ENCODE data around the gene CHRM1. TPM values are rescaled to one million over a fixed set of nuclear protein-coding genes. Genes with fewer than 3 reads are reported as not detected.
A peak's percentile ranks its signal among the peaks of the same experiment; 100 is the strongest.

The CHRM1 gene
- total and polyA plus RNA-seq, 9 donors: 0.04 to 0.87 (median 0.15) TPM; not detected in 3

DNA sequence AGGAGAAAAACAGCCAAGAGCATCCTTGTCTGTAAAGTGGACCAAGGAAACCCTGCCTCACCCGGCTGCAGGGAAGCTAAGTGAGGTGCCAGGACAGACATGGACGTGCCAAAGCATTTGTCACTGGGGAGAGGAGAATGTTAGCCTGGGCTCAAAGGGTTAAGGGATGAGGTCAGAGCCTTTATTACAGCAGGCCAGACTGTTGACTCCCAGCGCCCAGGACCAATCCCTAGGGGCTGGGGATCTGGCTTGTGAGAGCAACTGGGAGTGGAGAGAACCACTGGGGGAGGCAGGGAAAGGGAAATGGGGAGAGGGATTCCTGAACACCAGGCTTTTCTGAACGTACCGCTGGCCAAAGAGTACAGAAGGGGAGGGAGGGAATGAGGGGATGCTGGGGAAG, 2.6 kb downstream of the CHRM1 start:
- Histone ChIP-seq H3K27ac (ENCODE audit: low read length) (no peak overlapping the region), H3K36me3 (ENCODE audit: control insufficient read depth, insufficient read depth, low read length) (no peaks in the 10 kb centered on the region), H3K9me3 (replicated peaks; ENCODE audit: control insufficient read depth, low read depth, low read length) (no peaks in the 10 kb centered on the region), H3K4me1 (ENCODE audit: control insufficient read depth, insufficient read depth, low read length) (peaks cover 13% of the 10 kb centered on the region), H3K4me3 (ENCODE audit: low read length) (no peak overlapping the region), H3K27me3 (ENCODE audit: control insufficient read depth, insufficient read depth, low read length) (peaks cover 44% of the 10 kb centered on the region)
- no peak for DNase-seq
- WGBS (ENCODE audit: insufficient coverage): 9% methylated on average over 5 of the region's 5 CpGs

- Histone ChIP-seq H3K36me3 (ENCODE audit: control insufficient read depth, insufficient read depth, low read length) (no peaks in the 10 kb centered on the region), H3K27me3 (ENCODE audit: control insufficient read depth, insufficient read depth, low read length) (peaks cover 39% of the 10 kb centered on the region), H3K4me3 (ENCODE audit: low read length) (no peak overlapping the region), H3K4me1 (ENCODE audit: control insufficient read depth, insufficient read depth, low read length) (peaks cover 8% of the 10 kb centered on the region), H3K27ac (ENCODE audit: low read length) (no peak overlapping the region), H3K9me3 (replicated peaks; ENCODE audit: control insufficient read depth, low read depth, low read length) (no peaks in the 10 kb centered on the region)
- no peak for DNase-seq
- 70% methylated on average over 8 of the region's 11 CpGs for WGBS (ENCODE audit: insufficient coverage)
These were observed 3.2 kb downstream of the CHRM1 start for GRCh38 chr11:62917906-62918502.

DNA sequence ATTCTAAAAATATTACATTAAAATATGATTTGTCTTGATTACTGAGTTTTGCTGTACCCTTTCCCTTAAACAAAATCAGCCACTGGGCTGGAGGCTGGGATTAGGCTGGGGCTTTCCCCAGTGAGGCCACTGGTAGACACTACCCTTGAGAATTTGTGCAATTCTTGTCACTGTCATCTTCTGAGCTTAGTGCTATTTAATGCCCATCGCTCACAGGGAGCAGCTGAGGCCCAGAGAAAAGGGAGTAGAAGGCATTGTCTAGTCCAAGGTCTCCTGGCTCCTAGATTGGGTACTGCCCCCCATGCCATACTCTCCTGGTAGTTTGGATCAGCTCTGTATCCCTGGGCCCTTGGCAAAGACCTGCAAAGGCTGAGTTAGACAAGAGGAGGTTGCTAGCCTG, 6.7 kb downstream of the CHRM1 start:
- WGBS (ENCODE audit: insufficient coverage): no CpG with 5 or more reads among the region's 1 CpG
- Histone ChIP-seq H3K36me3 (ENCODE audit: control insufficient read depth, insufficient read depth, low read length) (no peaks in the 10 kb centered on the region), H3K4me1 (ENCODE audit: control insufficient read depth, insufficient read depth, low read length) (peaks cover 2% of the 10 kb centered on the region), H3K4me3 (ENCODE audit: low read length) (no peak overlapping the region), H3K27ac (ENCODE audit: low read length) (no peak overlapping the region), H3K9me3 (replicated peaks; ENCODE audit: control insufficient read depth, low read depth, low read length) (no peaks in the 10 kb centered on the region), H3K27me3 (ENCODE audit: control insufficient read depth, insufficient read depth, low read length) (peaks cover 7% of the 10 kb centered on the region)
- DNase-seq: no peak

- Histone ChIP-seq H3K27ac (ENCODE audit: low read length) (no peak overlapping the region), H3K27me3 (ENCODE audit: control insufficient read depth, insufficient read depth, low read length) (peaks cover 3% of the 10 kb centered on the region), H3K4me3 (ENCODE audit: low read length) (no peak overlapping the region), H3K4me1 (ENCODE audit: control insufficient read depth, insufficient read depth, low read length) (peaks cover 13% of the 10 kb centered on the region), H3K9me3 (replicated peaks; ENCODE audit: control insufficient read depth, low read depth, low read length) (no peaks in the 10 kb centered on the region), H3K36me3 (ENCODE audit: control insufficient read depth, insufficient read depth, low read length) (no peaks in the 10 kb centered on the region)
- 50% methylated on average over 1 of the region's 3 CpGs for WGBS (ENCODE audit: insufficient coverage)
- DNase-seq: no peak
These were observed 8.9 kb downstream of the CHRM1 start for GRCh38 chr11:62912268-62912667.

GRCh38 chr11:62911137-62912130, 9.7 kb downstream of the CHRM1 start:
- H3K36me3 ChIP-seq (ENCODE audit: control insufficient read depth, insufficient read depth, low read length): no peaks in the 10 kb centered on the region
- peaks cover 5% of the 10 kb centered on the region for H3K27me3 ChIP-seq (ENCODE audit: control insufficient read depth, insufficient read depth, low read length)
- H3K9me3 ChIP-seq (replicated peaks; ENCODE audit: control insufficient read depth, low read depth, low read length): no peaks in the 10 kb centered on the region
- no peak overlapping the region for H3K4me3 ChIP-seq (ENCODE audit: low read length)
- H3K27ac ChIP-seq (ENCODE audit: low read length): no peak overlapping the region
- WGBS (ENCODE audit: insufficient coverage): 74% methylated on average over 9 of the region's 14 CpGs
- H3K4me1 ChIP-seq (ENCODE audit: control insufficient read depth, insufficient read depth, low read length): peaks cover 13% of the 10 kb centered on the region
- no peak for DNase-seq

DNA sequence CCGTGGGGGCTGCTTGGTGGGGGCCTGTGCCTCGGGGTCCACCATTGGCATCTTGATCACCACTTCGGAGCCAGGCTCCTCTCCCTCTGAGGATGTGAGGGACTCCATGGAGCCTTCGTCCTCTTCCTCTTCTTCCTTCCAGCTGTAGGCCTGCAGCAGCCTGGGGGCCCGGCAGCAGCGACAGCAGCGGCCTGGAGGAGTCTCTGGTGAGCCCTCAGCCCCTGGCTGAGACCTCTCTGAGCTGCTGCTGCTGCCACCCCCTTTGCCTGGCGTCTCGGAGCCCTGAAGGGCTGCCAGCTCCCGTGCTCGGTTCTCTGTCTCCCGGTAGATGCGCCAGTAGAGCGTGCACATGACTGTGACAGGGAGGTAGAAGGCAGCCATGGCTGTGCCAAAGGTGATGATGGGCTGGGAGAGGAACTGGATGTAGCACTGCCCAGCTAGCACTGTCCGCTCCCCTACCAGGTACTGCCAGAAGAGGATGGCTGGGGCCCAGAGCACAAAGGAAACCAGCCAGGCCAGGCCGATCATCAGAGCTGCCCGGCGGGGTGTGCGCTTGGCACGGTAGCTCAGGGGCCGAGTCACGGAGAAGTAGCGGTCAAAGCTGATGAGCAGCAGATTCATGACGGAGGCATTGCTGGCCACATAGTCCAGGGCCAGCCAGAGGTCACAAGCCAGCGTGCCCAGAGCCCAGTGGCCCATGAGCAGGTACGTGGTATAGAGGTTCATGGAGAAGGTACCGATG, 10.9 kb downstream of the CHRM1 start:
- Histone ChIP-seq H3K4me1 (ENCODE audit: control insufficient read depth, insufficient read depth, low read length) (peaks cover 15% of the 10 kb centered on the region), H3K36me3 (ENCODE audit: control insufficient read depth, insufficient read depth, low read length) (no peaks in the 10 kb centered on the region), H3K4me3 (ENCODE audit: low read length) (no peak overlapping the region), H3K27me3 (ENCODE audit: control insufficient read depth, insufficient read depth, low read length) (peaks cover 8% of the 10 kb centered on the region), H3K27ac (ENCODE audit: low read length) (no peak overlapping the region), H3K9me3 (replicated peaks; ENCODE audit: control insufficient read depth, low read depth, low read length) (no peaks in the 10 kb centered on the region)
- no peak for DNase-seq
- WGBS (ENCODE audit: insufficient coverage): 90% methylated on average over 26 of the region's 27 CpGs

DNA sequence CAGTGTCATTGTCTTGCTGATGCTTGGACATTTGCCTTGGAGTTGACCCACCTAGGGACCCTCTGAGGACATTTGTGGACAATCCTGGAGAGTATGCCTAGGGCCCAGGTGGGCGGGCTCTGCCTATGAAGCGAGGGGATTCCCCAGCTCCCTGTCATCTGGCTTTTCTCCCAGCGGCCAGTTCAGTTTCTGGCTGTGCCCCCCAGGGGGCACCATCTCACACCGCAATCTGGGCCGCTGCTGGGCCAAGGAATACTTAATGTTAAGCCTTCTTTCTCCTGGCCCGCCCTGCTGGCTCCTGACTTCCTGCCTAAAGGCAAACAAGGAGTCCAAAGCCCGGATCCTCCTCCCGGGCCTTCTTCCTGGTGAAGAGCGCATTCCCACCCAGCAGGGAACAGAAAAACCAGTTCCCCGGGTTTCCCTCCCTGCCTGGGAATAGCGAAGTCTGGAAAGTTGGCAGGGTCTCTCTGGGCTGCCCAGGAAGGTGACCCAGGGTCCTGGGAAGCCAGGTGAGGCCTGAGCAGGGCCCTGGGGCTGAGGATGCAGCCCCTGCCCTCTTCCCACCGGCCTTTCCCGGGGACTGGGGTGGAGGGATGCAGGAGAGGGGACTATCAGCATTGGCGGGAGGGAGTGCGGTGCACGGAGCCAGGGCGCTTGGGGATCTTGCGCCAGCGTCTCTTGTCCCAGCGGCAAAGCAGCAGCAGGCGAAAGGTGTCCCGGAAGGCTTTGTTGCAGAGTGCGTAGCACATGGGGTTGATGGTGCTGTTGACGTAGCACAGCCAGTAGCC, 11.9 kb downstream of the CHRM1 start:
- H3K27ac ChIP-seq (ENCODE audit: low read length): no peak overlapping the region
- peaks cover 15% of the 10 kb centered on the region for H3K4me1 ChIP-seq (ENCODE audit: control insufficient read depth, insufficient read depth, low read length)
- H3K27me3 ChIP-seq (ENCODE audit: control insufficient read depth, insufficient read depth, low read length): peaks cover 8% of the 10 kb centered on the region
- 37% methylated on average over 18 of the region's 24 CpGs for WGBS (ENCODE audit: insufficient coverage)
- no peaks in the 10 kb centered on the region for H3K9me3 ChIP-seq (replicated peaks; ENCODE audit: control insufficient read depth, low read depth, low read length)
- H3K4me3 ChIP-seq (ENCODE audit: low read length): no peak overlapping the region
- no peaks in the 10 kb centered on the region for H3K36me3 ChIP-seq (ENCODE audit: control insufficient read depth, insufficient read depth, low read length)
- DNase-seq: peak; percentile 82

GRCh38 chr11:62908468-62909072, 12.6 kb downstream of the CHRM1 start:
- WGBS (ENCODE audit: insufficient coverage): 46% methylated on average over 9 of the region's 9 CpGs
- no peaks in the 10 kb centered on the region for H3K36me3 ChIP-seq (ENCODE audit: control insufficient read depth, insufficient read depth, low read length)
- peaks cover 15% of the 10 kb centered on the region for H3K4me1 ChIP-seq (ENCODE audit: control insufficient read depth, insufficient read depth, low read length)
- no peak overlapping the region for H3K27ac ChIP-seq (ENCODE audit: low read length)
- H3K27me3 ChIP-seq (ENCODE audit: control insufficient read depth, insufficient read depth, low read length): peaks cover 8% of the 10 kb centered on the region
- no peak overlapping the region for H3K4me3 ChIP-seq (ENCODE audit: low read length)
- no peaks in the 10 kb centered on the region for H3K9me3 ChIP-seq (replicated peaks; ENCODE audit: control insufficient read depth, low read depth, low read length)
- no peak for DNase-seq

GRCh38 chr11:62905927-62906531, 15.1 kb downstream of the CHRM1 start:
- no peaks in the 10 kb centered on the region for H3K36me3 ChIP-seq (ENCODE audit: control insufficient read depth, insufficient read depth, low read length)
- no peaks in the 10 kb centered on the region for H3K9me3 ChIP-seq (replicated peaks; ENCODE audit: control insufficient read depth, low read depth, low read length)
- H3K4me1 ChIP-seq (ENCODE audit: control insufficient read depth, insufficient read depth, low read length): peaks cover 15% of the 10 kb centered on the region
- H3K27ac ChIP-seq (ENCODE audit: low read length): no peak overlapping the region
- 11% methylated on average over 3 of the region's 14 CpGs for WGBS (ENCODE audit: insufficient coverage)
- no peak overlapping the region for H3K4me3 ChIP-seq (ENCODE audit: low read length)
- peak; percentile 88 for DNase-seq
- peaks cover 11% of the 10 kb centered on the region for H3K27me3 ChIP-seq (ENCODE audit: control insufficient read depth, insufficient read depth, low read length)
